Kidney (tissue), 14 donors: ENCODE measurements around the gene MRPS2. TPM values are rescaled to one million over a fixed set of nuclear protein-coding genes. Genes with fewer than 3 reads are reported as not detected.

ENCODE experiments used
- DNase-seq, 5 donors: peaks; one replicate each; pipeline ENCODE4 v3.0.0-alpha.2; 2013 to 2020
- FAIRE-seq: peaks from 2 replicates; lab custom pipeline; 2012; peaks lifted over from hg19 to GRCh38; lab: Jason Lieb, UNC
- H3K27ac ChIP-seq, 2 donors: one replicate each; pipeline ENCODE4 v1.7.0; 2013; ENCODE audit warnings: low read depth in 2 of 2, low read length in 2 of 2, inconsistent platforms in 1 of 2
- H3K27me3 ChIP-seq: one replicate; pipeline ENCODE4 v1.7.1; 2013; ENCODE audit warnings: low read length, inconsistent platforms; ENCODE audit not compliant: control insufficient read depth, insufficient read depth
- H3K36me3 ChIP-seq, 3 donors: one replicate each; pipeline versions ENCODE4 v1.7.0 to v1.7.1; 2013; ENCODE audit warnings: low read length in 3 of 3, control low read depth in 1 of 3, inconsistent platforms in 1 of 3; ENCODE audit not compliant: insufficient read depth in 3 of 3, control insufficient read depth in 2 of 3
- H3K4me1 ChIP-seq, 3 donors: one replicate each; pipeline versions ENCODE4 v1.7.0 to v1.7.1; 2013; ENCODE audit warnings: low read length in 3 of 3, inconsistent platforms in 1 of 3, low read depth in 1 of 3; ENCODE audit not compliant: control insufficient read depth in 2 of 3, insufficient read depth in 2 of 3
- H3K4me3 ChIP-seq, 3 donors: one replicate each; pipeline versions ENCODE4 v1.7.0 to v1.8.1; 2013; ENCODE audit warnings: low read length in 3 of 3, control low read depth in 1 of 3, inconsistent platforms in 1 of 3
- H3K9ac ChIP-seq, 3 donors: one replicate each; pipeline versions ENCODE4 v1.7.0 to v1.7.1; 2013; ENCODE audit warnings: low read length in 3 of 3, control low read depth in 1 of 3, inconsistent platforms in 1 of 3
- H3K9me3 ChIP-seq, 3 donors: one replicate each; pipeline versions ENCODE4 v1.7.0 to v1.7.1; 2013; ENCODE audit warnings: low read length in 3 of 3, control low read depth in 1 of 3, inconsistent platforms in 1 of 3; ENCODE audit not compliant: control insufficient read depth in 2 of 3, insufficient read depth in 1 of 3
- intact Hi-C: fragments of 100-400 bp; cut with DNase I; formaldehyde crosslinking; loops from one replicate; pipeline ENCODE4 v1.11.1; 2022
- polyA plus RNA-seq: library from polyadenylated mRNA; stranded (reverse); fragments of 350-450 nt; fragmentation: Illumina TruSeq; extraction: RNeasy Lipid Tissue Mini Kit (QIAGEN cat#74804); gene quantifications from one replicate; pipeline ENCODE4 v1.2.3, GENCODE V29; 2014; ENCODE audit warnings: low read depth, low replicate concordance; ENCODE audit not compliant: insufficient read depth
- total RNA-seq: library from RNA; stranded (reverse); fragmentation: NEBNext Ultra II Directional; extraction: Animal tissue kit (Norgen Biotek cat#: 25700); gene quantifications from one replicate; pipeline ENCODE4 v1.2.1, GENCODE V29; 2021
- TF ChIP-seq, protein P1 (sequence below): IDR thresholded peaks from 3 replicates; pipeline ENCODE4 v1.5.1; 2012; ENCODE audit warnings: mild to moderate bottlenecking, moderate library complexity, borderline replicate concordance; ENCODE audit not compliant: insufficient read depth; ENCODE audit errors: extremely low read depth
- donor health status: control.
- donor health status: control.
- donor health status: control.
- donor health status: control.
- donor health status: control.
- donor health status: DM: yes; HTN: yes; CAD: no.
- donor health status: Normal renal cell carcinoma (clear cell type).

MRPS2 gene
- total and polyA plus RNA-seq, 2 donors from 2014 or later = 29.1 to 92.7 TPM

DNA sequence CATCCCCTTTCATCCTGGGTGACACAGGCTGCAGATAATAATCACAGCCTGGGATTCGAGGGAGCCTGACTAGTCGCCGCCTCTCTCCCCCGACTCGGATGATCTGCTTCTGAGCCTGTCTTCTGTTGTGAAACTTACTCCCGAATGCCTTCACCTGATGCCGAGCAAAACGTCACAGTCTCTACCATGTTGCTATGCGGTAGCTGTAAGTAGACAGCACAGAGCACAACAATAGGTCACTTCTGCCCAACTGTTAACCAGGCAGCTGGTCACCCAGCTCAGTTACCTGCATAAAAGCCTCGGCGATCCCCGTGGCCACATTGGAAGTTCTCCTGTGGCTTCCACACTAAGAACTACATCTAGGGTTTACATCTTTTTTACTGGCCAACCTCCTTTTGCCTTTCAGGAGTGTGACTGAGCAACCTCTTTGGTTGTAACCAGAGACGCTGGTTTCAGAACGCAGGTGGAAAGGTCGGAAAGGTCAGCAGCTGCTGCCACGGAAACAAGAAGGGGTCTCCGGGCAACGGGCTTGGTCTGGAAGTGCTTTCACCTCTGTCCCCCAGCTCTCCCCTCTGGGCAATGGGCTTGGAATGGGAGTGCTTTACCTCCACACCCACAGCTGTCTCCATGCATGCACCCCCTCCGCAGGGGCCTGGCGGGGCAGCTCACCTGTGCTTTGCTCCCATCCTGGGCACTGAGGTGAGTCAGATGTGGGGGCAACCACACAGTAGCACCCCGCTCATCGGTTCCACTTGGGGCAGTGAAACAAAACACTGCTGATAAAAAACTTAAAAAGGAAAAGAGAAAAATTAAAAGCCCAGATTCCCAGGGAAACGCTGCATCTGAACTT, 28.5 kb upstream of the MRPS2 start:
- intact Hi-C loops = no loop called here
- DNase-seq = peak; percentile 40 to 93 (median 90)
- FAIRE-seq = no peak

DNA sequence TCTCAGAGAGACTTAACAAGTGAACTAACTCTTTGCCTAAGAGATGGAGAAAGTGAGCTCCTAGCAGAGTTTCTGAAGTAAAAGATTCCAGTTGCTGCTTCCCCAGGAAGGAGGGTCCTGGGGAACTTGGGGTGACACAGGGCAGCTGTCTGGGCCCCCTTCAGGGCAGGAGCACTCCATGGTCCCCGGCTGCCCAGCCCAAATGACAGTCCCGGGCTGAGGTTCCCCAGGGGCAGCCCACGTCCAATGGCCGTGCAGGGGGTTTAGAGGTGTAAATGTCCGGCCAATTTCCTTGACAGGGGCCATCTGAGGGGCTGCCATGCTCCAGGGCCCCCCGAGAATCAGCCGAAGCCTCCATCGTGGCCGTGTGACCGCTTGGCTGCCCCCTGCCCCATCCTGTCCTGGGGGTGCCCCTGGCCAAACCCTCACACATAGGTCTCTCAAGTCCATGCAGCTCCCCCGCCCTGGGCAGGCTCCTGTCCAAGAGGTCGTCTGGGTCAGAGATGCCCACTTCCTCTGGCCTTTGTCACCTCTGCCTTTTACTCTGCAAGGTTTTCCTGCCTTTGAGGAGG, 26.4 kb upstream of the MRPS2 start:
- DNase-seq = peak in 1 of 5 donors; percentile 64
- Histone ChIP-seq H3K4me3 (no peak overlapping the region), H3K9ac (no peak overlapping the region), H3K9me3 (no peaks in the 10 kb centered on the region), H3K36me3 (no peaks in the 10 kb centered on the region), H3K27ac (no peak overlapping the region), H3K27me3 (no peaks in the 10 kb centered on the region), H3K4me1 (no peaks in the 10 kb centered on the region)
- no peak for FAIRE-seq
- intact Hi-C loops = no loop called here
- TF ChIP-seq, protein P1, sequence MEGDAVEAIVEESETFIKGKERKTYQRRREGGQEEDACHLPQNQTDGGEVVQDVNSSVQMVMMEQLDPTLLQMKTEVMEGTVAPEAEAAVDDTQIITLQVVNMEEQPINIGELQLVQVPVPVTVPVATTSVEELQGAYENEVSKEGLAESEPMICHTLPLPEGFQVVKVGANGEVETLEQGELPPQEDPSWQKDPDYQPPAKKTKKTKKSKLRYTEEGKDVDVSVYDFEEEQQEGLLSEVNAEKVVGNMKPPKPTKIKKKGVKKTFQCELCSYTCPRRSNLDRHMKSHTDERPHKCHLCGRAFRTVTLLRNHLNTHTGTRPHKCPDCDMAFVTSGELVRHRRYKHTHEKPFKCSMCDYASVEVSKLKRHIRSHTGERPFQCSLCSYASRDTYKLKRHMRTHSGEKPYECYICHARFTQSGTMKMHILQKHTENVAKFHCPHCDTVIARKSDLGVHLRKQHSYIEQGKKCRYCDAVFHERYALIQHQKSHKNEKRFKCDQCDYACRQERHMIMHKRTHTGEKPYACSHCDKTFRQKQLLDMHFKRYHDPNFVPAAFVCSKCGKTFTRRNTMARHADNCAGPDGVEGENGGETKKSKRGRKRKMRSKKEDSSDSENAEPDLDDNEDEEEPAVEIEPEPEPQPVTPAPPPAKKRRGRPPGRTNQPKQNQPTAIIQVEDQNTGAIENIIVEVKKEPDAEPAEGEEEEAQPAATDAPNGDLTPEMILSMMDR = no peak

More for the DNA sequence above, 28.5 kb upstream of the MRPS2 start:
- Histone ChIP-seq H3K36me3 (no peaks in the 10 kb centered on the region), H3K9me3 (no peaks in the 10 kb centered on the region), H3K9ac (no peak overlapping the region), H3K27ac (no peak overlapping the region), H3K4me1 (no peaks in the 10 kb centered on the region), H3K27me3 (no peaks in the 10 kb centered on the region), H3K4me3 (no peak overlapping the region)
- TF ChIP-seq, protein P1 = no peak

DNA sequence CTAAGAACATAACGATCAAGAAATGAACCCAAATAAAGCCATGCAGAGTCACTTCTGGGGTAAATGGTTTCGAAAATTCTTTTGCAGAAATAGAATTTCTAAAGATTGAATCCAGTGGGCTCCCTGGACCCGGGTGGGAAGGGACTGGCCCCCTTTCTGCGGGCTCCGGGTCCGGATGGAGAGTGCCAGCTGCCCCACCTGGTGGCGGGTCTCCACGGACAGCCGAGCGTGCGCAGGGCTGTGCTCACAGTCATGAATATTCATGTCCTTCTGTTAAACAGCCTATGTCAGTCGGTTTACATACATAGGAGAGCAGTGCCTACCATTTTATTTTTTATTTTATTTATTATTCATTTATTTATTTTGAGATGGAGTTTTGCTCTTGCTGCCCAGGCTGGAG, 25.6 kb upstream of the MRPS2 start:
- Histone ChIP-seq H3K9me3 (no peaks in the 10 kb centered on the region), H3K27ac (no peak overlapping the region), H3K4me3 (no peak overlapping the region), H3K27me3 (no peaks in the 10 kb centered on the region), H3K9ac (no peak overlapping the region), H3K4me1 (no peaks in the 10 kb centered on the region), H3K36me3 (no peaks in the 10 kb centered on the region)
- TF ChIP-seq, protein P1 = peak; percentile 36
- FAIRE-seq (no peak), DNase-seq (peak; percentile 68 to 78 (median 75))
- intact Hi-C loops = no loop called here
